GM13977 (cell line): ENCODE measurements around the gene LAMP5.

ENCODE experiments used
- DNase-seq: peaks from one replicate; pipeline ENCODE4 v3.0.0; 2012; ENCODE audit warnings: low spot score
- CTCF ChIP-seq: IDR thresholded peaks from 2 replicates; pipeline ENCODE4 v1.5.1; 2012; ENCODE audit warnings: mild to moderate bottlenecking, control low read depth; ENCODE audit not compliant: insufficient read depth; ENCODE audit errors: extremely low read depth, missing control alignments
- in situ Hi-C: fragments of 300-500 bp; cut with MboI; formaldehyde crosslinking; loops from one replicate; pipeline ENCODE4 v1.12.0; 2022; ENCODE audit warnings: low sequenced_read_pairs, low pct_unique_long_range_greater_than_20kb, mixed read lengths, inconsistent platforms; ENCODE audit not compliant: unreplicated experiment

The LAMP5 gene

GRCh38 chr20:9573335-9574151 lies 59.2 kb downstream of the LAMP5 start:
- TF ChIP-seq CTCF = no peak
- in situ Hi-C loops = no loop called here
- DNase-seq = no peak

- in situ Hi-C loops = no loop called here
- TF ChIP-seq CTCF = no peak
- no peak for DNase-seq
These were observed 59.8 kb downstream of the LAMP5 start for GRCh38 chr20:9574181-9574580.

- no peak for DNase-seq
- TF ChIP-seq CTCF = no peak
- in situ Hi-C loops = no loop called here
These were observed 60.4 kb downstream of the LAMP5 start for GRCh38 chr20:9574776-9575175.

- TF ChIP-seq CTCF = no peak
- no peak for DNase-seq
- in situ Hi-C loops = no loop called here
These were observed 61.4 kb downstream of the LAMP5 start for GRCh38 chr20:9575836-9576235.

GRCh38 chr20:9576695-9577094 lies 62.3 kb downstream of the LAMP5 start:
- in situ Hi-C loops = no loop called here
- no peak for TF ChIP-seq CTCF
- no peak for DNase-seq

GRCh38 chr20:9577397-9577796 lies 63.0 kb downstream of the LAMP5 start:
- no peak for TF ChIP-seq CTCF
- DNase-seq = no peak
- in situ Hi-C loops = no loop called here
